Non-pigmented ciliary epithelial cell (primary cell): ENCODE measurements around the gene SMAD4.

ENCODE experiments used
- DNase-seq: peaks from one replicate; pipeline ENCODE4 v3.0.0-alpha.2; 2010; ENCODE audit warnings: low read depth

Gene SMAD4

GRCh38 chr18:51021226-51021965, 8.6 kb upstream of the SMAD4 start:
- no peak for DNase-seq

- no peak for DNase-seq
Measured at GRCh38 chr18:51025512-51025911, 4.5 kb upstream of the SMAD4 start.

GRCh38 chr18:51028201-51028805, 1.7 kb upstream of the SMAD4 start:
- no peak for DNase-seq

GRCh38 chr18:51029378-51029693, 677 bp upstream of the SMAD4 start:
- no peak for DNase-seq

GRCh38 chr18:51030537-51031258, 685 bp downstream of the SMAD4 start:
- no peak for DNase-seq

- no peak for DNase-seq
Measured at GRCh38 chr18:51032193-51032592, 2.2 kb downstream of the SMAD4 start.

GRCh38 chr18:51037230-51037629, 7.2 kb downstream of the SMAD4 start:
- DNase-seq = no peak

GRCh38 chr18:51038110-51038509, 8.1 kb downstream of the SMAD4 start:
- no peak for DNase-seq

GRCh38 chr18:51039138-51040112, 9.4 kb downstream of the SMAD4 start:
- DNase-seq = no peak

GRCh38 chr18:51041677-51042352, 11.8 kb downstream of the SMAD4 start:
- DNase-seq = no peak

GRCh38 chr18:51044928-51045585, 15.0 kb downstream of the SMAD4 start:
- DNase-seq = no peak

GRCh38 chr18:51048190-51048589, 18.2 kb downstream of the SMAD4 start:
- no peak for DNase-seq

GRCh38 chr18:51049137-51049536, 19.1 kb downstream of the SMAD4 start:
- no peak for DNase-seq

- DNase-seq = no peak
Measured at GRCh38 chr18:51051105-51051712, 21.2 kb downstream of the SMAD4 start.

GRCh38 chr18:51053814-51054213, 23.8 kb downstream of the SMAD4 start:
- no peak for DNase-seq

- DNase-seq = no peak
Measured at GRCh38 chr18:51054764-51055163, 24.8 kb downstream of the SMAD4 start.

GRCh38 chr18:51059969-51060368, 30.0 kb downstream of the SMAD4 start:
- DNase-seq = no peak

- DNase-seq = no peak
Measured at GRCh38 chr18:51064256-51064655, 34.2 kb downstream of the SMAD4 start.

GRCh38 chr18:51066273-51066672, 36.3 kb downstream of the SMAD4 start:
- no peak for DNase-seq

- peak; percentile 45 for DNase-seq
Measured at GRCh38 chr18:51068105-51068504, 38.1 kb downstream of the SMAD4 start.

- DNase-seq = no peak
Measured at GRCh38 chr18:51069885-51070284, 39.9 kb downstream of the SMAD4 start.
